Endothelial cell of umbilical vein (primary cell): ENCODE data around the gene ACSF3. TPM values are rescaled to one million over a fixed set of nuclear protein-coding genes. Genes with fewer than 3 reads are reported as not detected.

ENCODE experiments used
- BruUV-seq: library from RNA; stranded (reverse); fragments of 400-500 nt; replicated peaks from 2 replicates; lab custom pipeline; 2021; lab: Mats Ljungman, UMichigan
- CTCF ChIA-PET: fragments of 300-600, 350-600 bp; sonication (Branson Sonifier 250); formaldehyde crosslinking; loops from one replicate; lab custom pipeline; 2021; ENCODE audit warnings: antibody characterized with exemption, inconsistent platforms; lab: Charles Lee
- POLR2A ChIA-PET: fragments of 300-600, 350-600 bp; sonication (Branson Sonifier 250); formaldehyde crosslinking; loops from one replicate; lab custom pipeline; 2021; ENCODE audit warnings: antibody characterized with exemption, inconsistent platforms; lab: Charles Lee
- DNase-seq: peaks from one replicate; pipeline ENCODE4 v3.0.0-alpha.2; 2011; ENCODE audit warnings: low read depth, low spot score
- FAIRE-seq: peaks from 2 replicates; lab custom pipeline; 2011; peaks lifted over from hg19 to GRCh38; lab: Jason Lieb, UNC
- H2AFZ ChIP-seq: 2 replicates; pipeline ENCODE4 v1.6.0; 2012; ENCODE audit warnings: low read depth, low read length, control low read depth, inconsistent platforms
- H3K27ac ChIP-seq: 2 replicates; pipeline ENCODE4 v1.5.1; 2011; ENCODE audit warnings: low read depth, mild to moderate bottlenecking, control low read depth, low read length, moderate library complexity; ENCODE audit not compliant: insufficient read depth
- H3K27me3 ChIP-seq, 2 experiments: 2 replicates each; pipeline versions ENCODE4 v1.6.0 to v1.6.1; 2011; ENCODE audit warnings: low read length in 2 of 2, mixed read lengths in 1 of 2; ENCODE audit not compliant: control insufficient read depth in 2 of 2, insufficient read depth in 2 of 2
- H3K36me3 ChIP-seq, 2 experiments: 2 replicates in 1 of 2; 3 replicates in 1 of 2; pipeline ENCODE4 v1.5.1; 2011; ENCODE audit warnings: low read length in 2 of 2, mild to moderate bottlenecking in 1 of 2, moderate library complexity in 1 of 2; ENCODE audit not compliant: control insufficient read depth in 2 of 2, insufficient read depth in 2 of 2; ENCODE audit errors: extremely low read depth in 1 of 2
- H3K4me1 ChIP-seq: 3 replicates; pipeline ENCODE4 v1.5.1; 2011; ENCODE audit warnings: mild to moderate bottlenecking, low read length; ENCODE audit not compliant: control insufficient read depth, insufficient read depth; ENCODE audit errors: extremely low read depth
- H3K4me2 ChIP-seq: 2 replicates; pipeline ENCODE4 v1.6.1; 2011; ENCODE audit warnings: low read length, control low read depth, mixed read lengths; ENCODE audit not compliant: insufficient read depth
- H3K4me3 ChIP-seq, 3 experiments: fragments of 200-600 bp in 1 of 3; sonication (generic), shearing (Covaris generic) in 1 of 3; replicated peaks in 1 of 3; 2 replicates each; pipeline ENCODE4 v1.5.1; 2011 to 2016; ENCODE audit warnings: control low read depth in 3 of 3, low read length in 3 of 3, mild to moderate bottlenecking in 2 of 3, inconsistent platforms in 1 of 3, low read depth in 1 of 3, moderate library complexity in 1 of 3; ENCODE audit not compliant: insufficient read depth in 1 of 3
- H3K79me2 ChIP-seq: 2 replicates; pipeline ENCODE4 v1.6.0; 2012; ENCODE audit warnings: low read length, inconsistent platforms; ENCODE audit not compliant: control insufficient read depth, insufficient read depth
- H3K9ac ChIP-seq: replicated peaks from 2 replicates; pipeline ENCODE3; 2011; ENCODE audit warnings: low read length, control low read depth; ENCODE audit not compliant: insufficient read depth; ENCODE audit errors: extremely low read depth
- H3K9me1 ChIP-seq: replicated peaks from 3 replicates; pipeline ENCODE4 v1.6.0; 2011; ENCODE audit warnings: mild to moderate bottlenecking, low read length; ENCODE audit not compliant: control insufficient read depth, insufficient read depth; ENCODE audit errors: extremely low read depth
- H3K9me3 ChIP-seq: replicated peaks from 2 replicates; pipeline ENCODE4 v1.5.1; 2012; ENCODE audit warnings: low read length, inconsistent platforms; ENCODE audit not compliant: control insufficient read depth, insufficient read depth
- H4K20me1 ChIP-seq: replicated peaks from 2 replicates; pipeline ENCODE3; 2011; ENCODE audit warnings: mild to moderate bottlenecking, low read length; ENCODE audit not compliant: control insufficient read depth, insufficient read depth; ENCODE audit errors: extremely low read depth
- CTCF ChIP-seq, 2 donors: IDR thresholded peaks; 1 replicate in 1 of 2; 2 replicates in 1 of 2; pipeline ENCODE4 v1.5.1; 2011; ENCODE audit warnings: low read length in 2 of 2, mild to moderate bottlenecking in 2 of 2, moderate library complexity in 2 of 2, control low read depth in 1 of 2, inconsistent platforms in 1 of 2, low read depth in 1 of 2; ENCODE audit not compliant: insufficient read depth in 1 of 2; ENCODE audit errors: extremely low read depth in 1 of 2
- EZH2 ChIP-seq: IDR thresholded peaks from 2 replicates; pipeline ENCODE4 v1.6.1; 2012; ENCODE audit warnings: borderline replicate concordance, low read depth, mild to moderate bottlenecking, moderate library complexity, low read length, inconsistent platforms; ENCODE audit not compliant: severe bottlenecking
- FOS ChIP-seq: IDR thresholded peaks from 2 replicates; pipeline ENCODE4 v1.6.1; 2011; ENCODE audit warnings: mild to moderate bottlenecking, low read length, moderate library complexity, borderline replicate concordance; ENCODE audit not compliant: insufficient read depth
- GATA2 ChIP-seq: IDR thresholded peaks from 2 replicates; pipeline ENCODE4 v1.7.0; 2011; ENCODE audit warnings: low read depth, mild to moderate bottlenecking, moderate library complexity, mixed read lengths, low read length; ENCODE audit not compliant: insufficient read length, insufficient read depth
- JUN ChIP-seq: IDR thresholded peaks from 2 replicates; pipeline ENCODE4 v1.6.1; 2011; ENCODE audit warnings: borderline replicate concordance, low read depth; ENCODE audit not compliant: insufficient read length, insufficient read depth
- MAX ChIP-seq: IDR thresholded peaks from 2 replicates; pipeline ENCODE4 v1.6.1; 2011; ENCODE audit not compliant: insufficient read depth, insufficient read length
- MYC ChIP-seq: IDR thresholded peaks from one replicate; pipeline ENCODE4 v1.6.1; 2011; ENCODE audit warnings: mild to moderate bottlenecking, low read depth, low read length
- POLR2A ChIP-seq: IDR thresholded peaks from 2 replicates; pipeline ENCODE4 v1.6.1; 2012; ENCODE audit warnings: low read depth, mild to moderate bottlenecking, control low read depth, low read length
- POLR2AphosphoS5 ChIP-seq: IDR thresholded peaks from 2 replicates; pipeline ENCODE4 v1.6.1; 2012; ENCODE audit warnings: low read depth, mild to moderate bottlenecking, control low read depth, low read length, moderate library complexity; ENCODE audit not compliant: insufficient read depth
- dilution Hi-C: fragments of 300-500 bp; cut with MboI; formaldehyde crosslinking; loops from one replicate; pipeline ENCODE4 v1.15.0; 2019; ENCODE audit warnings: low sequenced_read_pairs; ENCODE audit not compliant: extremely low pct_ligation_motif_present
- intact Hi-C: fragments of 100-400 bp; cut with micrococcal nuclease; formaldehyde crosslinking; loops from one replicate; pipeline ENCODE4 v1.10.0; 2022
- polyA plus RNA-seq, 4 experiments: library from polyadenylated mRNA; depleted of rRNA in 3 of 4; stranded (reverse) in 3 of 4; unstranded in 1 of 4; fragments of >200 nt; gene quantifications; 2 replicates each; pipeline versions ENCODE4 v1.2.1 to v1.2.3, GENCODE V29; 2011 to 2012; ENCODE audit warnings: missing spikeins in 1 of 4
- total RNA-seq: library from RNA; stranded (reverse); gene quantifications from 2 replicates; pipeline ENCODE4 v1.2.3, GENCODE V29; 2021

Gene ACSF3
- total and polyA plus RNA-seq, 2 donors (not counting 3 experiments of a cell fraction or from before 2014, with no cell fraction given): 18.6 to 33.2 TPM

DNA sequence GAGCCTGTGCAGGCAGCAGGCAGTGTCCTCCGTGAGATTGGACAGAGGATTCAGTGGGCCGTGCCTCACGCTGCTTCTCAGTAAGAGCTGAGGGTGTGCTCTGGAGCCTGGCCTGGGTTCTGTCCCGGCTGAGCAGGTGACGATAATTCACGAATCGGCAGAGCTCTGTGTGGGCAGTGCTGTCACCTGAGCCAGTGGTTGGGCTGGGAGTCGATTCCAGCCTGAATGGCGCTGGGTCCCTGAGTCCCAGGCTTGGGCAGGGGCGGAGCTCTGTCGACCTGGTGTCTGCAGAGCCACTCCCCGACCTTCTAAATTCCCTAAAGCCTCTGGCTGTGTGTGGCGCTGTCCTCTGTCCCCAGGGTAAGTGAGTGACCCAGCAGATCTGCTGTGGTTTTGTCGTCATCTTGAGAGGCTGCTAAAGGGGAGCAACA is 8.4 kb downstream of the ACSF3 start:
- Histone ChIP-seq H3K4me3 (no peak overlapping the region), H2AFZ (no peak overlapping the region), H3K9me3 (no peaks in the 10 kb centered on the region), H3K79me2 (peaks cover 15% of the 10 kb centered on the region), H3K36me3 (peaks cover 2 to 33% of the 10 kb centered on the region in 2 experiments), H3K27me3 (no peaks in the 10 kb centered on the region), H3K27ac (no peak overlapping the region), H4K20me1 (no peaks in the 10 kb centered on the region), H3K9me1 (no peaks in the 10 kb centered on the region), H3K4me2 (no peak overlapping the region), H3K4me1 (no peaks in the 10 kb centered on the region), H3K9ac (no peak overlapping the region)
- BruUV-seq: no TSS peak
- CTCF ChIA-PET: no interaction called here
- dilution Hi-C loops (no loop called here), intact Hi-C loops (no loop called here)
- POLR2A ChIA-PET: no interaction called here
- no peak for FAIRE-seq
- TF ChIP-seq GATA2: no peak
- TF ChIP-seq POLR2A: no peak
- no peak for TF ChIP-seq POLR2AphosphoS5
- TF ChIP-seq JUN: no peak
- TF ChIP-seq CTCF (IDR thresholded peaks at IDR 0.05; ENCODE audit: extremely low read depth in 1 of 2, insufficient read depth in 1 of 2, low read depth in 1 of 2, low read length in 2 of 2): no peak
- TF ChIP-seq MYC: no peak
- no peak for TF ChIP-seq MAX
- no peak for TF ChIP-seq FOS
- no peak for TF ChIP-seq EZH2
- DNase-seq: no peak
